Measurements from ENCODE around the gene DTNA.
A peak's percentile ranks its signal among the peaks of the same experiment; 100 is the strongest.
"Not testable (repeated sequence)": the region's sequence is repeated elsewhere in the genome, so short reads cannot be mapped to it uniquely, and the experiment has no call there.

The DTNA gene

GRCh38 chr18:34723143-34723542 is 13.0 kb downstream of the DTNA start:
- no peak overlapping the region for H3K4me3 ChIP-seq (ENCODE audit: low read length)
- TF ChIP-seq CTCF (conservative IDR thresholded peaks at IDR 0.05; ENCODE audit: low read length): peak; percentile 24
- no peak for DNase-seq (ENCODE audit: low read depth)

GRCh38 chr18:34725737-34726136 is 15.6 kb downstream of the DTNA start:
- not testable (repeated sequence) for DNase-seq (ENCODE audit: low read depth); H3K4me3 ChIP-seq (ENCODE audit: low read length)

- H3K4me3 ChIP-seq (ENCODE audit: low read length): no peak overlapping the region
- TF ChIP-seq CTCF (conservative IDR thresholded peaks at IDR 0.05; ENCODE audit: low read length): no peak
- no peak for DNase-seq (ENCODE audit: low read depth)
Observed at GRCh38 chr18:34726286-34727004, 16.3 kb downstream of the DTNA start.

- no peak overlapping the region for H3K4me3 ChIP-seq (ENCODE audit: low read length)
- peak; percentile 56 for TF ChIP-seq CTCF (conservative IDR thresholded peaks at IDR 0.05; ENCODE audit: low read length)
- DNase-seq (ENCODE audit: low read depth): peak; percentile 29
Observed at GRCh38 chr18:34729264-34729663, 19.2 kb downstream of the DTNA start.

- H3K4me3 ChIP-seq (ENCODE audit: low read length): no peak overlapping the region
- no peak for TF ChIP-seq CTCF (conservative IDR thresholded peaks at IDR 0.05; ENCODE audit: low read length)
- DNase-seq (ENCODE audit: low read depth): no peak
Observed at GRCh38 chr18:34729740-34730355, 19.8 kb downstream of the DTNA start.

GRCh38 chr18:34730774-34731173 is 20.7 kb downstream of the DTNA start:
- H3K4me3 ChIP-seq (ENCODE audit: low read length): no peak overlapping the region
- no peak for DNase-seq (ENCODE audit: low read depth)
- TF ChIP-seq CTCF (conservative IDR thresholded peaks at IDR 0.05; ENCODE audit: low read length): no peak

- H3K4me3 ChIP-seq (ENCODE audit: low read length): no peak overlapping the region
- DNase-seq (ENCODE audit: low read depth): no peak
- TF ChIP-seq CTCF (conservative IDR thresholded peaks at IDR 0.05; ENCODE audit: low read length): no peak
Observed at GRCh38 chr18:34734056-34734455, 24.0 kb downstream of the DTNA start.

- H3K4me3 ChIP-seq (ENCODE audit: low read length); DNase-seq (ENCODE audit: low read depth): not testable (repeated sequence)
Observed at GRCh38 chr18:34734526-34734925, 24.4 kb downstream of the DTNA start.
